SK-N-SH (cell line): Measurements from ENCODE around the gene FPR1.

Source experiments
- CTCF ChIP-seq: fragments of 200-600 bp; sonication (generic); IDR thresholded peaks from 2 replicates; pipeline ENCODE4 v1.6.1; 2017; ENCODE audit warnings: antibody characterized with exemption, mild to moderate bottlenecking, moderate library complexity
- MAX ChIP-seq: IDR thresholded peaks from 2 replicates; pipeline ENCODE4 v1.4.0; 2012; ENCODE audit warnings: low read depth
- SMC3 ChIP-seq: IDR thresholded peaks from 2 replicates; pipeline ENCODE4 v1.6.1; 2012; ENCODE audit warnings: low read depth, low read length, improper control_type of control experiment

DNA sequence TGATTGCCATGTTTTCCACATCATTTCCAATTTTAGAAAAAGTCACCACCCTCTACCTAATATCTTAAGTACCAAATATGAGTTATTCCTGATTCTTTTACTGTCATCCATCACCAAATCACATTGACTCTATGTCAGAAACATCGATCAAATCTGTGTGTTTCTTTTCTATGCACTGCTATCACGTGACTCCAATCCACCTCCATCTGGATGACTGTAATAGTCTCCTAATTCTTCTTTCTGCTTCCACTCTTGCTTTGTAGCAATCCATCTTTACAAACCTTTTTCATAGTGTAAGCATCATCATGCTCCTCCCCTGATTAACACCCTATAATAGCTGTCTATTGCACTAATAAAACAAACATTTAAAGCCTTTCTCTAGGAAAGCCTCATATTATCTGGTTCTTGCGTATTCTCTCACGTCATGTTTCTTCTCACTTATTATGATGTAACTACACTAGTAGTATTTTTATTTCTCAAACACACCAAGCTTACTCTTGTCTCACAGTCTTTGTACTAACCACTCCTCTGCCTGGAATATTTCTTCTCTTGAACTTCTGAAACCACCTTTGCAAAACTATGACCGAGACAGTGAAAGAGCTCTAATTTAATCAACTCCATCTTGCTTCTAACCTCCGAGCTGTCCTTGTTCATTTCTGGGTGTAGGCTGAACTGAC, 32.6 kb upstream of the FPR1 start:
- TF ChIP-seq CTCF (no peak), MAX (no peak), SMC3 (no peak)
